Activated naive CD4-positive, alpha-beta T cell treated with Interleukin-2 at 50 U/mL for 16 hours (primary cell): ENCODE measurements around the gene FBXO45.
A peak's percentile ranks its signal among the peaks of the same experiment; 100 is the strongest.
"Not testable (repeated sequence)": the region's sequence is repeated elsewhere in the genome, so short reads cannot be mapped to it uniquely, and the experiment has no call there.

Source experiments
- DNase-seq: peaks from one replicate; pipeline ENCODE4 v3.0.0-alpha.2; 2020

The FBXO45 gene

DNA sequence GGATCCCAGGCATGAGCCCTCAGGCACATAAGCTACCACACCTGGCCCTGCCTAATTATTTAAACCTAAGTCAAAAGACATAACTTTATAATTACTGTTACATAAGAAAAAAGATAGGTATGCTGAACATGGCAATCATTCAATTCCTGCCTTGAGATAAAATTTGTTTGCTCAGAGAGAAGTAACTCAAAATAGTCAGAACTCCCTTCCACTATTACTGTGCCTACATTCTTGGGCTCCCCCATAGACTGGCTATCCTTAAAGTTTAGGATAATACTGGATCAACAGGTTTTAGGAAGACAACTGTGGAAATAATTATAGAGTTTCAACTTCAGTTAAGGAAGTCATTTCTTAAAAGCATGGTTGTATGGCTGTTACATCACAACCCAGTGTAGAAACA is 10.0 kb upstream of the FBXO45 start:
- DNase-seq, result no peak

DNA sequence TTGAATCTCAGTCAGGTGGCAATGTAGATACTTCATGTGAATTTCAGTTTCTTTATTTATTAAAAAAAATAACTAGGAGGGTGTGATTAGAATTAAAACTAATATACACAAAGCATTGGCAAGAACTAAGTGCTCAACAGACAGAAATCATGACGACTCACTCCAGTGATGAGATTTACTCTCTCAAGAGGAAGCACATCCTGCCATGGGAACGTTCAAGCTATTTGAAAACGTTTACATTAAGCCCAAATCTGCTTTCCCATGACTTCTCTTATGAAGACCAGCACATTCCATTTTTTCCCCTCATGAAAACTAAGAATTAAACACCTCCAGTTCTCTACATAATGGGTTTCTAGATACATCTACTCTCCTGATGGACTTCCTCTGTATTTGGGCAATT is 8.6 kb upstream of the FBXO45 start:
- no peak for DNase-seq

GRCh38 chr3:196563721-196564225 is 4.7 kb upstream of the FBXO45 start:
- DNase-seq, result peak; percentile 51

DNA sequence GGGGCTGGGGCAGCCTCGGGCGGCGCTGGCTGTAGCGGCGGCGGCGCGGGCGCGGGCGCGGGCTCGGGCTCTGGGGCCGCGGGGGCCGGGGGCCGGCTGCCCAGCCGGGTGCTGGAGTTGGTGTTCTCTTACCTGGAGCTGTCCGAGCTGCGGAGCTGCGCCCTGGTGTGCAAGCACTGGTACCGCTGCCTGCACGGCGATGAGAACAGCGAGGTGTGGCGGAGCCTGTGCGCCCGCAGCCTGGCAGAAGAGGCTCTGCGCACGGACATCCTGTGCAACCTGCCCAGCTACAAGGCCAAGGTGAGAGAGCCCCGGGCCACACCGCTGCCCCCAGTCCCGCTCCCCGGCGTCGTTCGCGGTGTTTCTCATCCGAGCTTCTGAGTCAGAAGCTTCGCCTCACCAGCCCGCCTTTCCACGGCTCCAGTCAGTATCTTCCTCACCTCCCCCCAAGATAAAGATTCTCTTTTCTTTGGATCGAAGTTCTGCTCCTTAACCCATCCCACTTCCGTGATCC is 600 bp downstream of the FBXO45 start:
- peak; percentile 56 for DNase-seq

GRCh38 chr3:196570332-196570731 is 1.9 kb downstream of the FBXO45 start:
- not testable (repeated sequence) for DNase-seq

DNA sequence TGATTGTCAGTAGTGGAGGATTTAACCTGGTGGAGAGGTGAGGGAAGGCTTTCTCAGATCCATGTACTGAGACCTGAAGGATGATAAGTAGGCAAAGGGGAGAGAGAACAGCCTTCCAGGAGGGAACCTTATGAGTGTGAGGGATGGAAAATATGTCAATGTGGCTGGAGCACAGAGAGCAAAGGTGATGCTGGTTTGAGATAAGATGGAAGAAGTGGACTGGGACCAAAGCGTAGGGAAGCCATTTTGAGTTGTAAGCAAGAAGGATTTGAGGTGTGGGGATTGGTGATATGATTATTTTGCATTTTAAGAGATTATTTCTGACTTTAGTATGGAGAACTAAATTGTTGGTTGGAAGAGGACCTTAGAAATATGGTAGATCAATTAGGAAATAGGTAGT is 3.9 kb downstream of the FBXO45 start:
- DNase-seq, result no peak

DNA sequence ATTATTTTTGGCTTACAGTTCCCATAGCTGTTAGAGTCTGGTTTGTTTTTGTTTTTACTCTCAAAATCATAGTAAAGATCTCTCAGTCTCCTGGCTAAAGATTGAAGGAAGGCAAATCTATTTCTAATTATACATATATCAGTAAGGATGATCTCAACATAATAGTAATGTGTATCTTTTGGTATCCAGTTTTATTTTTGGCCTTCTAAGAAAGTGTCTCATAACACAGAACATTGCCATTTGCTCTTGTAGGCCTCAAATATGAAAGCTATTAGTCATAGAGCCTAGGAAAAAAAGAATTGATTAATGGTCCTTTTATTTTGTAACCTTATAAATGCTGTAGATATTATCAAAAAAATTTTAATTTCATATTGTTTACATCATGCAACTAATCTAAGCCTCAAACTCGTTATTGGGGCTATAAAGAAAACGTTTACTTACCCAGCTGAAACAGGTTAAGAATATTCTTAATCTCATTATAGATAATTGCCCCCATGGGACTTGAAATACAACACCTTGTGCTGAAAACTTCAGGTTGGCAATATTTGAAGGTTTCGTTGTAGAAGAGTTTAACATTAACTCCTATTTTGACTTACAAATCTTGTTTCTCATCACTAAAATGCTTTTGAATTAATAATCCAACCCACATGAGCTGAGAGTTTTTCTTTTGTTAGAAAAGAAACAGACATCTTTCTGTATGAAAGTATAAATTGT is 16.7 kb downstream of the FBXO45 start:
- no peak for DNase-seq

- no peak for DNase-seq
Observed at GRCh38 chr3:196590279-196590678, 21.8 kb downstream of the FBXO45 start.

GRCh38 chr3:196596355-196596754 is 27.9 kb downstream of the FBXO45 start:
- no peak for DNase-seq

GRCh38 chr3:196597971-196598733 is 29.7 kb downstream of the FBXO45 start:
- DNase-seq, result peak; percentile 32

DNA sequence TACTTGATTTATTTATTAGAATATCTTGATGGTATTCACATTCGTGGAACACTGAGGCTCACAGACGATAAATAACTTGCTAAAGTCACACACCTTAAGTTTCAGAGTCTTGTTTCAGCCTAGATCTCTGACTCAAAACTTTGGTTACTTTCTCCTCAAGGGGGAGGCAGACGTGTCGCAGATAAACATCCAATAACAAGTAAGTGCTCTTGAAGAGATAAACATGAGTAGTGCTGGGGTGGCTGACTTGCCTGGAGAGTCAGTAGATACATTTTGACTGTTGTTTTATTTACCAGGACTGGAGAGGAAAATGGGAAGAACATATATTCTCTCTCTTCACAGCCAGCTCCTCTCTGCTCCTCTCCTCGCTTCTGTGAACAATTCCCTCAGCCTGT is 31.3 kb downstream of the FBXO45 start:
- DNase-seq, result no peak

DNA sequence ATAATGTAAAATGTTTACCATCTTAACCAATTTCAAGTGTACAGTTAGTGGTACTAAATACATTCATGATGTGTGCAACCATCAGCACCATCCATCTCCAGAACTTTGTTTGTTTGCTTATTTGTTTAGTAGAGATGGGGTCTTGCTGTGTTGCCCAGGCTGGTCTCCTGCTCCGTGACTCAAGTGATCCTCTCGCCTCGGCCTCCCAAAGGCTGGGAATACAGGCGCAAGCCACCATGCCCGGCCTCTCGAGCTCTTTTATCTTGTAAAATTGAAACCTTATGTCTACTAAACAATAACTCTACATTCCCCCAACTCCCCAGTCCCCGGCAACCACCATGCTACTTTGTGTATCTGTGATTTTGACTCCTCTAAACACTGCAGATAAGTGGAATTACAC is 31.9 kb downstream of the FBXO45 start:
- DNase-seq, result no peak

GRCh38 chr3:196602673-196603072 is 34.2 kb downstream of the FBXO45 start:
- no peak for DNase-seq

GRCh38 chr3:196603683-196604082 is 35.2 kb downstream of the FBXO45 start:
- no peak for DNase-seq

DNA sequence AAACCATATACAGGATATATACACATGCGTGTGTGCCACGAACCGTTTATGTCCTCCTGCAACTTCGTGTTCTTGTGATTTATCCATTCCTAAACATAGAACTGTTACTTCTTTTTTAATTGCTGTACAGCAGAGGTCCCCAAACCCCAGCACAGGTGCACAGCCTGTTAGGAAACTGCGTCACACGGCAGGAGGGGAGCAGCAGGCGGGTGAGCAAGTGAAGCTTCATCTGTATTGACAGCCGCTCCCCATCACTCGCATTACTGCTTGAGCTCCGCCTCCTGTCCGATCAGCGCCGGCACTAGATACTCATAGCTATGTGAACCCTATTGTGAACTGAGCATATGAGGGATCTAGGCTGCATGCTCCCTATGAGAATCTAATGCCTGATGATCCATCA is 36.1 kb downstream of the FBXO45 start:
- DNase-seq, result peak; percentile 30

GRCh38 chr3:196608693-196609092 is 40.2 kb downstream of the FBXO45 start:
- DNase-seq, result no peak

GRCh38 chr3:196609343-196609775 is 40.9 kb downstream of the FBXO45 start:
- peak; percentile 94 for DNase-seq

DNA sequence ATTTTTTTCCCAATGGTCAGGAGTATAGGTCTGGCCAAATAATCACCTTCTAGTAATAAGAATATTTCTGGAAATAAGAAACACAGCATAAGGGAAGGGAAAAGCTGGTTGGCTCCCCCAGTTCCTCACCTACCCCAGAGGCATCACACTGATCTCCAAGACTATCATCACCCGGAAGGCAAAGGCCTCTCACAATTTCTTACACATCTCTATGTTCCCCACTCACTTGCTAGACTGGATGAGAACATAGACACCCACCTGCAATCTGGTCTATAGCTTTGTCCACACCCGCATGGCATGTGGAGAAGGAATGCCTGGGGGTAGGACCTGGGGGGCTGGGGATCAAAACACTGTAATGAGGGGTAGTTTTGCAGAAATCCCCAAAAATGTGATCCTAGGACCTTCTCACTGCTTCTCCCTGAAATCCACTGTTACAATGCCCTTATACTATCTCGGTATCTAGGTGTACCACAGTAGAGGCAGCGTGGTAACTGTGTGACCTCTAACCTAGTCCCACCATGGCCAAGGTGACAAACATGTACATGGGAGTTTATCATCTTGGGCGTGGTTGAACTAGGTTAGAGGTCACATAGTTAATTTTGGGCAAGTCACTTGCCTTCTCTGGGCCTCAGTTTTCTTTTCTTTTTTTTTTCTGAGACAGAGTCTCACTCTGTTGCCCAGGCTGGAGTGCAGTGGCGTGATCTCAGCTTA is 41.5 kb downstream of the FBXO45 start:
- no peak for DNase-seq

- no peak for DNase-seq
Observed at GRCh38 chr3:196611761-196612483, 43.5 kb downstream of the FBXO45 start.

DNA sequence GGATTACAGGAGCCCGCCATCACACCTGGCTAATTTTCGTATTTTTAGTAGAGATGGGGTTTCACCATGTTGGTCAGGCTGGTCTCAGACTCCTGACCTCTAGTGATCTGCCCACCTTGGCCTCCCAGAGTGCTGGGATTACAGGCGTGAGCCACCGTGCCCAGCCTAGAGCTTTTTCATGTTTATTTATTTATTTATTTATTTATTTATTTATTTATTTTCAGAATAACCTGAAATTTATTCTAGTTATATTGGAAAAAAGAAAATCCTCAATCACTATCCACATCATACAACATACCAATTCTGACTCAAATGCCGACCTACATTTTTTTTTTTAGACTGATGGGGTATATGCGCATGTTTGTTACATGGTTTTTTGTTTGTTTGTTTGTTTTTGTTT is 46.8 kb downstream of the FBXO45 start:
- not testable (repeated sequence) for DNase-seq

DNA sequence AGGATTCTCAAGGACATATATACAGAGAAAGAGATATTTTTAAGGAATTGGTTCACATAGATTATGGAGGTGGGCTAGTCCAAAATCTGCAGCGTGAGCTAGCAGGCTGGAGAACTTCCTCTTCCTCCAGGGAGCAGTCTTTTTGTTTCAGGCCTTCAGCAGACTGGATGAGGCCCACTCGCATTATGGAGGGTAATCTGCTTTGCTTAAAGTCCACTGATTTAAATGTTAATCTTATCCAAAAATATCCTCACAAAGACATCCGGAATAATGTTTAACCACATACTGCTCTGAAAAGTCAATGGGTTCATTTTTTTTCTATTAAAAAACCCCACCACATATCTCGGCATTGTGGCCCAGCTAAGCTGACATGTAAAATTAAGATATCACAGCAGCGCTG is 48.8 kb downstream of the FBXO45 start:
- no peak for DNase-seq

DNA sequence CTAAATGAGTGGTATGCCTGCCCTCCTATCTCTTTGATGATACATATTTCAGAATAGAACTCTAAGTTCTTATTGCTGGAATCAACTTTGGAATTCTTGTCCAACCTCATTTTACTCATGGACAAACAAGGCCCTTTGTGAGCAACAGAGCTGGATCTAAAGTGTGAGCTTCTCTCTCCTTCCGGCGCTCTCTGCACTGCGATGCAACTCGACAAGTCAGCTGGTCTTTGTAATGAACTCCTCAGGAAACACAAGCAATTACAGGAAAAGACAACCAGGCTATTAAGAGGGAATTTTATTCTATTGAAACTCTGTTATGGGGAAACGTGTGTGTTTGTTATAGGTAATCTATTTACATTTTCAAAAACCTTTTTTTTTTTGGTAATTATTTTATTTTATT is 50.8 kb downstream of the FBXO45 start:
- DNase-seq, result no peak

DNA sequence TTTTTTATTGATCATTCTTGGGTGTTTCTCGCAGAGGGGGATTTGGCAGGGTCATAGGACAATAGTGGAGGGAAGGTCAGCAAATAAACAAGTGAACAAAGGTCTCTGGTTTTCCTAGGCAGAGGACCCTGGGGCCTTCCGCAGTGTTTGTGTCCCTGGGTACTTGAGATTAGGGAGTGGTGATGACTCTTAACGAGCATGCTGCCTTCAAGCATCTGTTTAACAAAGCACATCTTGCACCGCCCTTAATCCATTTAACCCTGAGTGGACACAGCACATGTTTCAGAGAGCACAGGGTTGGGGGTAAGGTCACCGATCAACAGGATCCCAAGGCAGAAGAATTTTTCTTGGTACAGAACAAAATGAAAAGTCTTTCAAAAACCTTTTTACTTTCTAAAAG is 51.2 kb downstream of the FBXO45 start:
- DNase-seq, result not testable (repeated sequence)
